ENCODE measurements around the gene OR2B6. TPM values are rescaled to one million over a fixed set of nuclear protein-coding genes. Genes with fewer than 3 reads are reported as not detected.

Gene OR2B6
- total and polyA plus RNA-seq, 10 donors: 0.18 to 1.5 TPM; not detected in 8

DNA sequence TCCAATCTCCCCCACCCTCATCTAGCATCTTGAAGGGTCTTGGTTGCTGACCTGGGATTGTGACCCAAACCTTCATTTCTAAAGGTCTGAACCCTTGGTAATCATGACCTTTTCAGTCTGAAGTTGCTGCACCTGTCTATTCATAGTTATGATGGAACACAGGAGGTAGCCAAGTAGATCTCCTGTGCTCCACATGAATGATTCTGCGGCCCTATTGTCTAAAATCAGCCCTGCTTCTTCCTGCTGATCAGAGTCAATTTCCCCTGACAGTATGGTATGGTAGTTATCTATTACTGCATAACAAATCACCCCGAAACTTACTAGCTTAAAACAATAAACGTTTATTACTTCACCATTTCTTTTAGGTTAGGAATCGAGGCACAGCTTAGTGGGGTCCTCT lies 9.0 kb downstream of the OR2B6 start:
- TF ChIP-seq POLR2A (IDR thresholded peaks at IDR 0.05) (no peak), POLR2AphosphoS5 (IDR thresholded peaks at IDR 0.05) (no peak)
- TF ChIP-seq, protein P1, sequence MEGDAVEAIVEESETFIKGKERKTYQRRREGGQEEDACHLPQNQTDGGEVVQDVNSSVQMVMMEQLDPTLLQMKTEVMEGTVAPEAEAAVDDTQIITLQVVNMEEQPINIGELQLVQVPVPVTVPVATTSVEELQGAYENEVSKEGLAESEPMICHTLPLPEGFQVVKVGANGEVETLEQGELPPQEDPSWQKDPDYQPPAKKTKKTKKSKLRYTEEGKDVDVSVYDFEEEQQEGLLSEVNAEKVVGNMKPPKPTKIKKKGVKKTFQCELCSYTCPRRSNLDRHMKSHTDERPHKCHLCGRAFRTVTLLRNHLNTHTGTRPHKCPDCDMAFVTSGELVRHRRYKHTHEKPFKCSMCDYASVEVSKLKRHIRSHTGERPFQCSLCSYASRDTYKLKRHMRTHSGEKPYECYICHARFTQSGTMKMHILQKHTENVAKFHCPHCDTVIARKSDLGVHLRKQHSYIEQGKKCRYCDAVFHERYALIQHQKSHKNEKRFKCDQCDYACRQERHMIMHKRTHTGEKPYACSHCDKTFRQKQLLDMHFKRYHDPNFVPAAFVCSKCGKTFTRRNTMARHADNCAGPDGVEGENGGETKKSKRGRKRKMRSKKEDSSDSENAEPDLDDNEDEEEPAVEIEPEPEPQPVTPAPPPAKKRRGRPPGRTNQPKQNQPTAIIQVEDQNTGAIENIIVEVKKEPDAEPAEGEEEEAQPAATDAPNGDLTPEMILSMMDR (IDR thresholded peaks at IDR 0.05 in 8 of 11, conservative IDR thresholded peaks at IDR 0.05 in 3 of 11): no peak
- H3K36me3 ChIP-seq: no peaks in the 10 kb centered on the region
- intact Hi-C loops (cut with DNase I; ENCODE audit: low total_unique reads): no loop called here
- no peak for DNase-seq
- H3K27ac ChIP-seq: peak overlapping the region in 2 of 8 donors; percentile 40 to 61
- H3K4me3 ChIP-seq: no peak overlapping the region
- no peaks in the 10 kb centered on the region for H3K27me3 ChIP-seq (replicated peaks in 1 of 7)
- 70 to 83% (median 72%) methylated on average over 4 of the region's 4 CpGs for WGBS, 5 donors
- H3K4me1 ChIP-seq: no peaks in the 10 kb centered on the region
- peaks cover 0 to 29% (median 11%) of the 10 kb centered on the region in 8 donors for H3K9me3 ChIP-seq

DNA sequence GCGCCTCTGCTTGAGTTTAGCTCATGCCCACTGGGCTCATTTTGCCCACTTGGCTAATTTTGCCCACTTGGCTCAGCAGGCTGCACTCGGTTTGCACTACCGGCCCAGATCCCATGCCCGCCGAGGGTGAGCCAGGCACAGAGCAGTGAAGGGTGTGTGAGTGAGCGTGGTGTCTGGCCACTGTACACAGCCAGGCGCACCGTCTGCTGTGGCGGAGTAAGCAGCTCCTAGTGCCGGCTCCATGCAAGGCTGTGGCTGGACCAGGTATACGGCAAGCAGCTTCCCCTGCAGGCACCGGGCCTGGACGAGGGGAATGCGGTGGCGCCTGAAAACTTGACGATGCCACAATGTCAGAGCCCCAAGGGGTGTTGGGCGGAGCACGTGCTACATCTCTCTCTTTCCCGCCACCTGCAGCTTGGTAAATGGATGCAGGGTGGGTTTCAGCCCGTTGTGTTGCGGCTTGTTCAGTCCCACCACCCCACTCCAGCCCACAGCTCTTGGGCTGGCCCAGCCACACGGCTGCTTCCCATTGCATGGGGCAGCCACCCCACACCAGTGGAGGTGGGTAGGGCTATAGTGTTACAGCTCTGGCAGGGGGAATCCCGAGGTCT lies 9.9 kb downstream of the OR2B6 start:
- peak; percentile 67 for DNase-seq
- Histone ChIP-seq H3K36me3 (no peaks in the 10 kb centered on the region), H3K9me3 (peaks cover 0 to 36% (median 12%) of the 10 kb centered on the region in 8 donors), H3K4me1 (no peaks in the 10 kb centered on the region), H3K27me3 (replicated peaks in 1 of 7) (no peaks in the 10 kb centered on the region), H3K4me3 (no peak overlapping the region), H3K27ac (peak overlapping the region in 2 of 8 donors; percentile 40 to 61)
- intact Hi-C loops (cut with DNase I; ENCODE audit: low total_unique reads): no loop called here
- TF ChIP-seq POLR2A (IDR thresholded peaks at IDR 0.05): no peak
- TF ChIP-seq, protein P1 (IDR thresholded peaks at IDR 0.05 in 8 of 11, conservative IDR thresholded peaks at IDR 0.05 in 3 of 11): no peak
- no peak for TF ChIP-seq POLR2AphosphoS5 (IDR thresholded peaks at IDR 0.05)
- WGBS, 5 donors: 92 to 95% (median 94%) methylated on average over 17 to 23 of the region's 23 CpGs

DNA sequence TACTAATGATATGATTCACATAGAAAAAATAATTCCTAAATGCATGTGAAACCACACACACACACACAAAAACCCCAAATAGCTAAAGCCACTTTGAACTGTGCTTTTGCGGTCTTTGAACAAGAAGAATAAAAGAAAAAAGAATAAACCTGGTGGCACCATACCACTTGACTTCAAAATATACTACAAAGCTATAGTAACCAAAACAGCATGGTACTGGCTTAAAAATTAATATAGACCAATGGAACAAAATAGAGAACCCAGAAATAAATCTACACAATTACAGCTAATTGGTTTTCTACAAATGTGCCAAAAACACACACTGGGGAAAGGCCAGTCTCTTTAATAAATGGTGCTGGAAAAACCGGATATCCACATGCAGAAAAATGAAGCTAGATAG lies 13.4 kb downstream of the OR2B6 start:
- intact Hi-C loops (cut with DNase I; ENCODE audit: low total_unique reads): no loop called here
- DNase-seq: no peak
- no peak overlapping the region for H3K27ac ChIP-seq
- WGBS, 5 donors: 86 to 96% (median 92%) methylated on average over 2 of the region's 2 CpGs
- TF ChIP-seq POLR2A (IDR thresholded peaks at IDR 0.05): no peak
- no peak for TF ChIP-seq POLR2AphosphoS5 (IDR thresholded peaks at IDR 0.05)
- no peaks in the 10 kb centered on the region for H3K36me3 ChIP-seq
- H3K9me3 ChIP-seq: peaks cover 0 to 36% (median 12%) of the 10 kb centered on the region in 8 donors
- H3K4me1 ChIP-seq: no peaks in the 10 kb centered on the region
- H3K27me3 ChIP-seq (replicated peaks in 1 of 7): peaks cover 0 to 4% (median 0%) of the 10 kb centered on the region in 7 donors
- H3K4me3 ChIP-seq: no peak overlapping the region

GRCh38 chr6:27972750-27973149 lies 15.7 kb downstream of the OR2B6 start:
- TF ChIP-seq POLR2A (IDR thresholded peaks at IDR 0.05): no peak
- H3K9me3 ChIP-seq: peaks cover 0 to 22% (median 12%) of the 10 kb centered on the region in 8 donors
- no peak overlapping the region for H3K27ac ChIP-seq
- DNase-seq: no peak
- H3K4me1 ChIP-seq: no peaks in the 10 kb centered on the region
- H3K27me3 ChIP-seq (replicated peaks in 1 of 7): peaks cover 0 to 10% (median 0%) of the 10 kb centered on the region in 7 donors
- no peak overlapping the region for H3K4me3 ChIP-seq
- WGBS, 5 donors: 84 to 91% (median 87%) methylated on average over 4 of the region's 4 CpGs
- intact Hi-C loops (cut with DNase I; ENCODE audit: low total_unique reads): no loop called here
- no peaks in the 10 kb centered on the region for H3K36me3 ChIP-seq

- no peak for DNase-seq
- intact Hi-C loops (cut with DNase I; ENCODE audit: low total_unique reads): no loop called here
- Histone ChIP-seq H3K27ac (no peak overlapping the region), H3K4me3 (no peak overlapping the region), H3K9me3 (no peaks in the 10 kb centered on the region), H3K36me3 (no peaks in the 10 kb centered on the region), H3K4me1 (no peaks in the 10 kb centered on the region), H3K27me3 (replicated peaks in 1 of 7) (peaks cover 0 to 15% (median 0%) of the 10 kb centered on the region in 7 donors)
- 69 to 72% (median 70%) methylated on average over 8 of the region's 8 CpGs for WGBS, 5 donors
- TF ChIP-seq, protein P1 (IDR thresholded peaks at IDR 0.05 in 8 of 11, conservative IDR thresholded peaks at IDR 0.05 in 3 of 11): no peak
- TF ChIP-seq POLR2A (IDR thresholded peaks at IDR 0.05): no peak
Observed at GRCh38 chr6:27977387-27977786, 20.3 kb downstream of the OR2B6 start.

All from spleen (tissue), 11 donors.